Activated T-cell treated with anti-CD3 and anti-CD28 coated beads, Interleukin-2, amount 50 U/mL, for 1 hour (primary cell): ENCODE measurements around the gene RAB11A.

Experiments
- DNase-seq: peaks from one replicate; pipeline ENCODE4 v3.0.0-alpha.2; 2020

RAB11A gene

DNA sequence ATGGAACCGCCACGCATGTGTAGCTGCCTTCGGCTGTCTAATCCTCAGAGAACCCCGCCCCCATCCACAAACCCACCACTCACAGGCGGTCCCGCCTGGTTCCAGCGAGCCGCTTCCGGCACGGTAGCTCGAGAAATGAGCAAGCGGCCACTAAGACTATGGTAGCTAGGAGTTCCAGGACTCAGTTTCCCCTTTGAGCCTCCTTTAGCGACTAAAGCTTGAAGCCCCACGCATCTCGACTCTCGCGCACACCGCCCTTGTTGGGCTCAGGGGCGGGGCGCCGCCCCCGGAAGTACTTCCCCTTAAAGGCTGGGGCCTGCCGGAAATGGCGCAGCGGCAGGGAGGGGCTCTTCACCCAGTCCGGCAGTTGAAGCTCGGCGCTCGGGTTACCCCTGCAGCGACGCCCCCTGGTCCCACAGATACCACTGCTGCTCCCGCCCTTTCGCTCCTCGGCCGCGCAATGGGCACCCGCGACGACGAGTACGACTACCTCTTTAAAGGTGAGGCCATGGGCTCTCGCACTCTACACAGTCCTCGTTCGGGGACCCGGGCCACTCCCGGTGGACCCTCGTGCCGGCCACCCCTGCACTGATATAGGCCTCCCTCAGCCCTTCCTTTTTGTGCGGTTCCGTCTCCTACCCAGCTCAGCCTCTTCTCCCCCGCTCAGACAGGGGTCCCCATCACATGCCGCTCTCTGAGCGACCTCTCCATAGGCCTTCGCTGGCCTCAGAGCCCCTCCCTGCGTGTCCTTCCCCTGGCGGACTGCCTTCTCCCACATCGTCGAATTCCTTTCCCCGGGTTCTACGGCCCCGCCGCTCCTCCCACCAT, at the start of gene RAB11A:
Gene RAB11A (plus strand): TSS at position 366 of the 828 bp plus-strand sequence. CDS start 95 bp downstream, at position 461.
- peak; percentile 95 for DNase-seq

DNA sequence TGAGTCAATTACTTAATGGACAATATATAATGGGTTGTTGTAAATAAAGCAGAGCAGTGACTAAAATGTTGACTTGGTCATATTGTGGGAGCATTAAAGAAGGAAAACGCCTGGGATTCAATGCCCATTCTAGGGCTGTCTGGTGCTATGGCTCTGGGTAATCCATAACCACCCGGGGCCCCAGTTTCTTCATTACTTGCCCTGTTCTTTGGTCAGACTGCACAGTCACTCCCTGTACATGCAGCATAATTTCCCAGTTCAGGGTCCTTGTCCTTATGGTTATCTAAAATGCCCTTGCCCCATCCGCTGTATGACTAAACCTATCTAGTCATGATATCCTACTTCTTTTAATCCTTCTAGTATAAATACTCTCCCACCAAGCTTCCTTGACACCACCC, 49.7 kb upstream of the RAB11A start:
- DNase-seq: no peak

DNA sequence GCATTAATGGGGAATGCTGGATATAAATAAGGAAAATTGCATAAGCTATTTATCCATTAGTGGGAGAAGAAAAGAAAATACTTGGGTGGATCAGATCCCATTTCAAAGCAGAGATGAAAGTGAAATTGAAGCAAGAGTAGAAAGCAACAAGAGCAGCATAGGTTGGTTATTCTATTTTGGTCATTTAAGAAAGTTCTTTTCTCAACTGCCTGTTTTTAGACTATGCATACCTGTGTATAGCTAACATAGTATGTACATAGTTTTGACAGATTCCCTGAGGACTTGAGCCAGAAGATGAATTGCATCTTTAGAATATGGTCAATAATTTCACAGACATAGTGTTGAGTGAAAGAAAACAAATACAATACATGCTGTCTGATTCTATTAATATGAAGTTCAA, 48.2 kb upstream of the RAB11A start:
- no peak for DNase-seq

DNA sequence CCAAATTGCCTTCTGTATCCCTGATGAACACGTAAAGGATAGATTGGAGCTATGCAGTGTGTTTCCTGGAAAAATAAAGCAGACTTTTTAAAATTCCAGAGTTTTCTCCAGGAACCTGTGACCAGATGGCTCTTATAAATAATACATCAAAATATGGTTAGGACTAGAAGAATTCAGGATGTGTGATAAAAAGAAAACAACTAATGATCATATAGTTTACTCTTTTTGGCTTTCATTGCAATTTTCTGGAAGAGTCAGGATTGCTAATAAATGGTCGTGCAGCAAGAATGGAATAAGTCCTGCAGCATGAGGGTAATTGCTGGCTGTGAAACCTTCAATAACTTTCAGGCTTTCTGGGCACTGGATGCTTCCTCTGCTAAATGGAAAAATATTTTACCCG, 47.0 kb upstream of the RAB11A start:
- DNase-seq: no peak

DNA sequence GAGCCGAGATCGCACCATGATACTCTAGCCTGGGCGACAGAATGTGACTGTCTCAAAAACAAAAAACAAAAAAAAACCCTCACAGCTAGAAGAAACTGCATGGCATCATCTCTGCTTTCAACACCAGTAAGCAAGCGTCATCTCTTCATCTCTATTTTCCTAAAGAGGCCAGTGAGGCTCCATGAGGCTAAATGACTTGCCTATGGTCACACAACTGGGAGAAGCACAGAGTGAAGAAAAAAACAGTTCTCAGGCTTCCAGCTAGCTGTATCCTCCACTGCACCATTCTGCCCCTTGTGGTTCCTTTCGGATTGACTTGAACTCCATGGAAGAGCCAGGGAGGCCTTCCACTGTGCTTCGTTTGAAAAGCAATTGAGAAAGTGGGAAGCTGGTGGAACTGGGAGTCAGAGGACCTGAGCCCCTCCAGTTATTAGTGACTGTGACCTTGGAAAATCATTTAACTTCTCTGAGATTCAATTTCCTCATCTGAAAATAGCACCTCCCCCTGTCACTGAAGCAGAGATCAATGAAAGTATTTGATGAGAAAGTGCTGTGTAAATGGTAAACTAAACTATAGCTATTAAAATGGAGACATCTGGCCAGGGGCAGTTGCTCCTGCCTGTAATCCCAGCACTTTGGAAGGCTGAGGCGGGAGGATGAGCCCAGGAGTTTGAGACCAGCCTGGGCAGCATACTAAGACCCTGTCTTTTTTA, 45.1 kb upstream of the RAB11A start:
- DNase-seq: no peak

DNA sequence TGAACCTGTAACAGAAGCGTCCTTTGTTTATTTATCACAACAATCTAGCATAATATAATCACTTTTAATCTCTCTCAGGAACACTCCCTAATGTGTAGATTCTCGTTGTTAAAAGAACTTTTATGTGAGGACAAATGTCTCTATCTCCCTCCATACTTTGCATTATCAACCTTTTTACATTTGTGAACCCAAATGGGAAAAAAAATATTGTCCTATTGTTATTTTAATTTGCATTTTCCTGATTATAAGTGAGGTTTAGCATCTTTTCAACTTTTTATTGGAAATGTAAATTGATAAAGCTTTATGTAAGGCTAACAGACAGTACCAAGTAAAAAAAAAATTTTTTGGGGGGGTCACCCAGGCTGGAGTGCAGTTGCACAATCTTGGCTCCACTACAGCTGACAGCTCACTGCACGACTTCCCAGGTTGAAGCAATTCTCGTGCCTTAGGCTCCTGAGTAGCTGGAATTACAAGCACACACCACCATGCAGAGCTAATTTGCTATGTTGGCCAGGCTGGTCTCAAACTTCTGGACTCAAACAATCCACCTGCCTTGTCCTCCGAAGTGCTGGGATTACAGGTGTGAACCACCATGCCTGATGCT, 44.2 kb upstream of the RAB11A start:
- no peak for DNase-seq

DNA sequence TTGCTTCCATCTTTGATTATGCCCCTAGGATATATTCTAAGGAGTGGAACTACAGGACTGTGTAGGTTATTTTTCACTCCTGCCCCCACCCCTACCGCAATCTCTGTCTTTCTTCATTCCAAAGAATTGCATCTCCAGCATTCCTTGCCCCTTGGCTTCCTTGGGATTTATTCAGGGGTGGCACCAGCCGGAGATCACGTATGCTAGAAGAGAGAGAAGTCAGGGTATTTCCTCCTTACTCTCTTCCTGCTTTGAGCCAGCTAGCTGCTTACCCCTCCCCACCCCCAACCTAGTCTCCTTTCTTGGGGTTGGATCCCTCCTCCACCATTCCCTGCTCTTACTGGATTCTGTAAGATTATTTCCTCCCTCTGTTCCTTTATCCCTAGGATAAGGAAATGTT, 42.2 kb upstream of the RAB11A start:
- DNase-seq: no peak

DNA sequence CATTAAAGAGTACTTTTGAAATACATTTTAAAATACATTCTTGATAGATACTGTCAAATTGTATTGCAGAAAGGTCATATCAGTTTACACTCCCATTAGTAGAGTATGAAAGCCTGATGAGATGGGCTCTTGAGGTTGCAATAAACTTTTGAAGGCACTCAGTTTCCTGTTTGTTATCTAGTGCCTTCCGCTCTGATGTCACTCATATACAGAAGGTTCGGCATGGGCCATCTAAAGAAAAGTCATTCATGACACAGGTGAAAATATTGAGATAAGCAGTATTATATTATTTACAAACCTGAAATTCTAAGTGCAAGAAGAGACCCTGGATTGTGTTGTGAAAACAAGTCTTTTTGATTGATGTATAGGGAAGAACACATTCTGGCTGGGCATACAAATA, 40.7 kb upstream of the RAB11A start:
- DNase-seq: no peak

DNA sequence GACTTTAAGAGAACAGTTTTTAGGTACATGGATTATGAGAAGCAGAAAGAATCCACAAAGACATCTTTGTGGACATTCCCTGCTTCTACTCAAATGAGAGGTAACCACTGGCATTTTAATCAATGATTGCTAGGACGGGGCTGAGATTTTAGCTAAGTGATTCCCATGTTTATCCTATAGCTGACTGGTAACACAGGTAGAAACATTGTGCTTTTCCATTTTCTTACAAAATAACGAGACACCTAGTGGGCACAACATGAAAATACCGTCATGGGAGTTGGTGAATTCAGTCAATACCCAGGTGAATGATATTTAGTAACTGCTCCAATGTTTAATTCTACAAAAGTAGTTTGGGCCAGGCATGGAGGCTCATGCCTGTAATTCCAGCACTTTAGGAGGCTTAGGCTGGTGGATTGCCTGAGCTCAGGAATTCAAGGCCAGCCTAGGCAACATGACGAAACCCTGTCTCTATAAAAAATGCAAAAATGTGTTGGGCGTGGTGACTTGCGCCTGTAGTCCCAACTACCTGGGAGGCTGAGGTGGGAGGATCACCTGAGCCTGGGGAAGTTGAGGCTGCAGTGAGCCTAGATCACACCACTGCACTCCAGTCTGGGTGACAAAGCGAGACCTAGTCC, 40.0 kb upstream of the RAB11A start:
- no peak for DNase-seq

DNA sequence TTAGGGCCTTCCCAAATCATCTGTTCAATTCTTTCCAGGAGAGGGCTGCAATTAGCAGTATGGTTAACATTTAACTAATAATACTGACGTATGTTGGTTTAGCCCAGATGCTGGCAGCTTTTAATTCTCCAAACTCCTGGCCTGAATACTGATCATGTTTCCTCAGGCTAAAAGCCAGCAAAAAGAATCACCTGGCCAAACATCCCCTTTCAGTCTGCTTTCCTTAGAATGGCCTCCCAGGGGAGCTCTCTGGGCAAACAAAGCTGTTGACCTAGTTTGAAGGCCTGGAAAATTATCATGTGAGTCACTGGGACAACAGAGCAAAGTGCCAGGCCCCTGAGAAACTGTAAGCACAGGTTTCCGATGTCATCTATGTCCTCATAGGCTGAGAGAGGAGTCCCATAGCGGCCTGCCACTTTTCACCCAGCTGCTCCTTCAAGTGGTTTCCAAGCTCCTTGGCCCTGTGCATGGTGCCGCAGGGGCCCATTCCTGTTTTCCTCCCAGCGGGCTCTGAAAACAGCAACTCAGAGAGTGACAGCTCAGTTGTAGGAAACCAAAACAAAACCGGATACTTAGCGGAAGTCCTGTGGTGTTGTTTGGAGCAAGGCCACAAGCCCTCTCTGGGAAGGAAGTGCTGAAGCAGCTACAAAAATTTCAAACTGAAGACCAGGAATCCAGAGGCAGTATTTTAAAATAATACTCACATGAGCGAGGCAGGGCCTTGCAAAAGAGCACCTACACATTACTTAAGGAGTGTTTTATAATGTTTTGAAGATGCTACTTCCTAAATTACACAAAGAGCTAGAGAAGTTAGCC, 36.5 kb upstream of the RAB11A start:
- peak; percentile 66 for DNase-seq

DNA sequence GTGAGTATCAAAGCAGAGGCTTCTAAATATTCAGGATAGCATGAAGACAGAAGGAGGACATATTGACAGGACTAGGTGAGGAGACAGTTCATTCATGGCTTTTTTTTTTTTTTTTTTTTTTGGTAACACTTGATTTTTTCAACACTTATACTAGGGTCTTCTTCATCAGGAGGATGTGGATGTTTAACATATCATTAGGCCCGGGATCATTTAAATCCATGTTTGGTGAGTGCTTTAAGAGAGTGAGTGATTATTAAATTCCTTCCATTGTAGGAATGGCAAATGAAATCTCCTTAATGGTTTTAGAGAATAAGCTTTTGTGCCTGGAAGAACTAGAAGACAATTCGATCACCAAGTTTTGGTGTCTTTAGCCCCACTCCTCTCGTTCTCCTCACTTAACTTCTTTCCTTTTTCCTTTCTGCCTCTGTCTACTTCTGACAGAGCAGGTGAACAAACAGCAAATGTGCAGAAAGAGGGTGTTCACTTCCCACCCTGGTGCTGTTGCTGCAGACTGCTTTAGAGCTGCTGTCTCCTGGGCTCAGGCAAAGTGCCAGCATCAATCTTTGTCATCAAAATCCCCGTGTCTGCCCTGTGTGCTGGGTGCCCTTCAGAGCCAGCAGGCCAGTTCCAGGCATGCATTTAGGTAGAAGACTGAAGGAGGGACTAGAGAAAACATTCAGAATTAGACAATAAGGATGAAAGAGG, 35.6 kb upstream of the RAB11A start:
- peak; percentile 39 for DNase-seq

DNA sequence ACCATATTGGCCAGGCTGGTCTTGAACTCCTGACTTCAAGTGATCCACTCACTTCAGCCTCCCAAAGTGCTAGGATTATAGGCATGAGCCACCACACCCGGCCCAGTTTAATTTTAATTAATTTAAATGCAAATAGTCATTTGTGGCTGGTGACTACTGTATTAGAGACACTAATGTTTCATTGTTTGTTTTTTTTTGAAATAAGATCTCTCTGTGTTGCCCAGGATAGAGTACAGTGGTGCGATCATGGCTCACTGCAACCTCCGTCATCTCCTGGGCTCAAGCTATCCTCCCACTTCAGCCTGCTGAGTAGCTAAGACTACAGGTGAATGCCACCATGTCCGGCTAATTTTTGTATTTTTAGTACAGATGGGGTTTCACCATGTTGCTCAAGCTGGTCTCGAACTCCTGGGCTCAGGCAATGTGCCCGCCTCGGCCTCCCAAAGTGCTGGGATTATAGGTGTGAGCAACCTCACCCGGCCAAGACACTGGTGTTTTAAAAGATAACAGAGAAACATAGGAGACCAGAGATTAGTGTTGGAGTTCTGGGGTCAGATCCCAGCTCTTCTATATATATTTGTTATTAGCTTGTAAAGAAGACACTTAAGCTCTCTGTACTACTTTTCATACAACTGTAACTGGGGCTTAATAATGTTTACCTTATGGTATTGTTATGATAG, 34.5 kb upstream of the RAB11A start:
- no peak for DNase-seq

DNA sequence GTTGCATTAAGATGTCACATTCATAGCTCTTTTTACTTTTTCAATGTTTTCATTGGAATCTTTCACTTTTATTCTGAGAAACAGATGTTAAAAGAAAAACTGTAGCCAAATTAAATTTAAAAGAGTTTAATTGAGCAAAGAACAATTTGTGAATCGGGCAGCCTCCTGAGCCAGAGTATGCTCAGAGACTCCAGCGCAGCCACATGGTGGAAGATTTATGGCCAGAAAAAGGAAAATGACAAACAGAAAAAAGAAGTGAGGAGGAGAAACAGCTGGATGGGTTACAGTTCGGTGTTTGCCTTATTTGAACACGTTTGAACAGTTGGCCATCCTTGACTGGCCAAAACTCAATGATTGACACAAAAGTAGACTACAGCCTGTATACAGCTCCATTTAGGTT, 33.8 kb upstream of the RAB11A start:
- no peak for DNase-seq

DNA sequence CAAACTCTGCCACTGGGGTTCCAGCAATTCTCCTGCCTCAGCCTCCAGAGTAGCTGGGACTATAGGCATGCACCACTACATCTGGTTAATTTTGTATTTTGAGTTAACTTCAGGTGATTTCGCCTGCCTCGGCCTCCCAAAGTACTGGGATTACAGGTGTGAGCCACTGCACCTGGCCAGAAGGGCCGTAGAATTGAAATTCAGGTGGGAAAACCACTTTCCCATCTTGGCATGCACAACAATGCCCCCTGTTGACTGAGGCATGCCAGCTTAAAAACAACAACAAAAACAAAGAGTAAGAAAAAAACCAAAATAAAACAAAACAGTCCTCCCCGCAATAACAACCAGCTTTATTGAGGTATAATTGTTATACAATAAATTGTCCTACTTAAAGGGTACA, 32.6 kb upstream of the RAB11A start:
- no peak for DNase-seq

DNA sequence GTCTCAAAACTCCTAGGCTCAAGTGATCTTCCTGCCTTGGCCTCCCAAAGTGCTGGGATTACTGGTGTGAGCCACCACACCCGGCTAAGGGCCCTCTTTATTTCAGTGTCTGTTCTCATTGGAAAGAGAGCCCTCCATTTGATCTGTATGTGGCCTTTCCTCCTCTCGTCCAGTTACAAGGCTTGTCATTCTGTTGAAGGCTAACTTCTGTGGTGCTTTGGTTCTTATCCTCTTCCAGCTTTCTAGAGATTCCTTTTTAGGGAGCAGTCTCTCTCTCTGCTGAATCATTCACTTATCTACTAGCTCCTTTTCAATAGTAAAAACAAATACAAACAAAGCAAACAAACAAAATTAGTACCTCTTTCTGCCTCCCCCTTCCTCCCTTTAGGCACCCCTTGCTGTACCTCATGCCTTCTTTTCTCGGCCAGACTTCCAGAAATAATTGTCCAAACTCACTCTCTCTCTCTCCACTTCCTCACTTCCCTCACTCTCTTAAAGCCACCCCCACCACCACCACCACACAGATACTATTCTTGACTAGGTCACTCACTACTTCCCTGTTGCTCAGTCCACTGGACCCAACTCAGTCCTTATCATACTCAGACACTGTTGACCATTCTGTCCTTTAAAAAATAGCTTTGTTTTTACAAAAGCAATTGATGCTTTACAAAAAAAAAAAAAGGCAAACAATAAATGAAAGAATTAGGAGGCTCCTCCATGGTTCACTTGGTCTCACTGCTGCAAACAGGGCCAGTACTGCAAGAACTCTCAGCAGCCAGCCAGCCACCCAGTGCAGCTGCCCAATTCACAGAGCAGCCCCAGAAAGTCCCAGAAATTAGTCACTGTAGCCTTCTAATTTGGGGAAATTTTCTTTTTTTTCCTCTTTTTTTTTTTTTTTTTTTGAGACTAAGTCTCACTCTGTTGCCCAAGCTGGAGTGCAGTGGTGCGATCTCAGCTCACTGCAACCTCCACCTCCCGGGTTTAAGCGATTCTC, 31.7 kb upstream of the RAB11A start:
- DNase-seq: no peak

DNA sequence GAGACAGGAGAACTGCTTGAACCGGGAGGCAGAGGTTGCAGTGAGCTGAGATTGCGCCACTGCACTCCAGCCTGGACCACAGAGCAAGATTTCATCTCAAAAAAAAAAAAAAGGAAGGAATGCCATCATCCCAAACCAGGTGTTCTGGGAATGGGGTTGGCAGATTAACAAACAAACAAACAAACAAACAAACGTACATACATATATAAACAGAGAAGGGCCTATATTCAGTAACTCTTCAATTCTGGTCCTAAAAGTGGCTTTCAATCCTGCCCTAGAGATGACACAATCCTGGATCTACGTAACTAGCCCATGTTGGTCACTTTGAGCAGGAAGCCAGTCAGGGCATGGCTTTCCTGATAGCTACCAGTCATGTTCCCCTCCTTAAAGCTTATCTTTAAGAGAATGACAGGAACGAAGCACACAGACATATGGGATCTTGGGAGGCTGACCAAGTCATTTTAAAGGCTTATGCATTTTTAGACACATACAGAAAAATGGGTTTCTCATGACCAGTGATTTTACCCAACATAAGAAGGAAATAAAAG, 29.9 kb upstream of the RAB11A start:
- DNase-seq: no peak

DNA sequence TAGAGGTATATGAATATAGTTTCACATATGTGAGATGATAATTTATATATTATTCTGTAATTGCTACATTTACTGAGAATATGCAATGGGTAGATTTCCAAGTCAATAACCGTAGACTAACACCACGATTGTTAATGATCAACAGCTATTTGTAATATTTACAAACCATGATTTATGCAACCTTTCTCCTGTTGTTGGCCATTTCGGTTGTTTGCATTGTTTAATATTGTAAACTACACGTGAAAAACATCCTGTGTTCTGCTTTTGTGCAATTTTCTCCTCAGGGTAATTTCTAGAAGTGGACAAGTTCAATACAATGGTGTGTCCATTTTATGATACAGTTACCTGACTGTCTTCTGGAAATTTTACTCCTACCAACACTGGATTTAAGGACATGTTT, 29.3 kb upstream of the RAB11A start:
- DNase-seq: no peak

DNA sequence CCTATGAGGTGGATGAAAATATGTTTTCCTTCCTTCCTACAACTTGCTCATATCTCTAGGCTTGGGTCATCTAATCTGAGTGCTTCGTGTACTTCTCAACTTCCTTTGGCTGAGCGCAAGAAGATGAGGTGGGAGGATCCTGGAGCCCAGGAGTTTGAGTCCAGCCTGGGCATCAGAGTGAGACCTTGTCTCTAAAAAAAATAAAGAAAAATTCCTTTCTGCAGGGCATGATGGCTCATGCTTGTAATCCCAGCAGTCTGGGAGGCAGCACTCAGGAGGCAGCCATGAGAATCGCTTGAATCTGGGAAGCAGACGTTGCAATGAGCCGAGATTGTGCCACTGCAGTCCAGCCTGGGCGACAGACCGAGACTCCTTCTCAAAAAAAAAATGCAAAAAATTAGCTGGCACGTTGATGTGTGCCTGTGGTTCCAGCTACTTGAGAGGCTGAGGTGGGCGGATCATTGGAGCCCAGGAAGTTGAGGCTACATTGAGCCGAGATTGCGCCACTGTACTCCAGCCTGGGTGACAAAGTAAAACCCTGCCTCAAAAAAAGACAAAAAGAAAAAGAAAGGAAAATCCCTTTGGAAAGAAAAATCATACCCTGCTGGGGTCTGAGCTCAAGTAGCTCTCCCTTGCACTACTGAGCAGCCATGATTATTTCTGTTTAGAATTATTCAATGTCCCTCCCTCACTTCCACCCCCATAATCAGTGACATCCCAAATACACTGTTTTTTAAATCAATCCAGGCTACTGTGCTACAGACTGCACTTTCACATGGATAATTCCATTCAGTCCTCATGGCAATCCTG, 28.0 kb upstream of the RAB11A start:
- no peak for DNase-seq
